ENCODE results near the gene NGEF.
"Not testable (repeated sequence)": the region's sequence is repeated elsewhere in the genome, so short reads cannot be mapped to it uniquely, and the experiment has no call there.

Gene NGEF

GRCh38 chr2:233021771-233022170 is 8.7 kb upstream of the NGEF start:
- H3K27me3 ChIP-seq (ENCODE audit: low read length) = no peaks in the 10 kb centered on the region
- no peaks in the 10 kb centered on the region for H3F3A ChIP-seq (ENCODE audit: insufficient read depth)
- H3K36me3 ChIP-seq (ENCODE audit: low read length) = no peaks in the 10 kb centered on the region
- no peak overlapping the region for H2AFZ ChIP-seq (ENCODE audit: low read depth, low read length, severe bottlenecking)
- H3K27ac ChIP-seq (ENCODE audit: low read depth, low read length) = no peak overlapping the region
- no peaks in the 10 kb centered on the region for H3K9me3 ChIP-seq (ENCODE audit: insufficient read depth, low read length)
- H3K79me2 ChIP-seq (ENCODE audit: insufficient read depth, low read length) = no peaks in the 10 kb centered on the region
- no peak overlapping the region for H3K9ac ChIP-seq (ENCODE audit: low read length)
- H3K4me3 ChIP-seq (ENCODE audit: insufficient read depth, low read length, poor library complexity, severe bottlenecking) = no peak overlapping the region
- H3K9me2 ChIP-seq (replicated peaks; ENCODE audit: insufficient read depth, low read length) = no peaks in the 10 kb centered on the region
- no peak overlapping the region for H3K4me2 ChIP-seq (ENCODE audit: low read depth, low read length, poor library complexity, severe bottlenecking)
- TF ChIP-seq CTCF (IDR thresholded peaks at IDR 0.05; ENCODE audit: insufficient read depth, low read length, poor library complexity, severe bottlenecking) (no peak), EZH2phosphoT487 (conservative IDR thresholded peaks at IDR 0.05; ENCODE audit: low read length) (no peak)
- H4K20me1 ChIP-seq (ENCODE audit: low read depth, low read length) = no peaks in the 10 kb centered on the region

GRCh38 chr2:233020454-233020853 is 7.4 kb upstream of the NGEF start:
- H3K9me3 ChIP-seq (ENCODE audit: insufficient read depth, low read length) = no peaks in the 10 kb centered on the region
- H3K79me2 ChIP-seq (ENCODE audit: insufficient read depth, low read length) = no peaks in the 10 kb centered on the region
- no peaks in the 10 kb centered on the region for H3K27me3 ChIP-seq (ENCODE audit: low read length)
- no peaks in the 10 kb centered on the region for H3K9me2 ChIP-seq (replicated peaks; ENCODE audit: insufficient read depth, low read length)
- H3K27ac ChIP-seq (ENCODE audit: low read depth, low read length) = no peak overlapping the region
- H3K4me2 ChIP-seq (ENCODE audit: low read depth, low read length, poor library complexity, severe bottlenecking) = no peak overlapping the region
- no peak overlapping the region for H3K9ac ChIP-seq (ENCODE audit: low read length)
- no peak overlapping the region for H3K4me3 ChIP-seq (ENCODE audit: insufficient read depth, low read length, poor library complexity, severe bottlenecking)
- no peaks in the 10 kb centered on the region for H3K36me3 ChIP-seq (ENCODE audit: low read length)
- H4K20me1 ChIP-seq (ENCODE audit: low read depth, low read length) = no peaks in the 10 kb centered on the region
- no peak overlapping the region for H2AFZ ChIP-seq (ENCODE audit: low read depth, low read length, severe bottlenecking)
- no peak for TF ChIP-seq CTCF (IDR thresholded peaks at IDR 0.05; ENCODE audit: insufficient read depth, low read length, poor library complexity, severe bottlenecking)
- no peak for TF ChIP-seq EZH2phosphoT487 (conservative IDR thresholded peaks at IDR 0.05; ENCODE audit: low read length)
- no peaks in the 10 kb centered on the region for H3F3A ChIP-seq (ENCODE audit: insufficient read depth)

GRCh38 chr2:233019610-233020009 is 6.6 kb upstream of the NGEF start:
- H3K4me3 ChIP-seq (ENCODE audit: insufficient read depth, low read length, poor library complexity, severe bottlenecking); H2AFZ ChIP-seq (ENCODE audit: low read depth, low read length, severe bottlenecking); H4K20me1 ChIP-seq (ENCODE audit: low read depth, low read length); H3K9me2 ChIP-seq (replicated peaks; ENCODE audit: insufficient read depth, low read length); H3K79me2 ChIP-seq (ENCODE audit: insufficient read depth, low read length); H3K27me3 ChIP-seq (ENCODE audit: low read length); H3K36me3 ChIP-seq (ENCODE audit: low read length); H3F3A ChIP-seq (ENCODE audit: insufficient read depth); H3K9me3 ChIP-seq (ENCODE audit: insufficient read depth, low read length); H3K27ac ChIP-seq (ENCODE audit: low read depth, low read length); H3K9ac ChIP-seq (ENCODE audit: low read length); H3K4me2 ChIP-seq (ENCODE audit: low read depth, low read length, poor library complexity, severe bottlenecking): not testable (repeated sequence)

GRCh38 chr2:233017947-233018346 is 4.9 kb upstream of the NGEF start:
- Histone ChIP-seq H3K9me3 (ENCODE audit: insufficient read depth, low read length) (no peaks in the 10 kb centered on the region), H3K4me2 (ENCODE audit: low read depth, low read length, poor library complexity, severe bottlenecking) (no peak overlapping the region)

More at GRCh38 chr2:233017947-233018346, 4.9 kb upstream of the NGEF start:
- no peaks in the 10 kb centered on the region for H4K20me1 ChIP-seq (ENCODE audit: low read depth, low read length)
- no peaks in the 10 kb centered on the region for H3K79me2 ChIP-seq (ENCODE audit: insufficient read depth, low read length)
- H3K36me3 ChIP-seq (ENCODE audit: low read length) = no peaks in the 10 kb centered on the region
- no peak overlapping the region for H3K9ac ChIP-seq (ENCODE audit: low read length)
- no peaks in the 10 kb centered on the region for H3F3A ChIP-seq (ENCODE audit: insufficient read depth)
- H3K9me2 ChIP-seq (replicated peaks; ENCODE audit: insufficient read depth, low read length) = no peaks in the 10 kb centered on the region
- no peaks in the 10 kb centered on the region for H3K27me3 ChIP-seq (ENCODE audit: low read length)
- no peak overlapping the region for H2AFZ ChIP-seq (ENCODE audit: low read depth, low read length, severe bottlenecking)
- no peak overlapping the region for H3K4me3 ChIP-seq (ENCODE audit: insufficient read depth, low read length, poor library complexity, severe bottlenecking)
- TF ChIP-seq CTCF (IDR thresholded peaks at IDR 0.05; ENCODE audit: insufficient read depth, low read length, poor library complexity, severe bottlenecking) (no peak), EZH2phosphoT487 (conservative IDR thresholded peaks at IDR 0.05; ENCODE audit: low read length) (no peak)
- no peak overlapping the region for H3K27ac ChIP-seq (ENCODE audit: low read depth, low read length)

All from SU-DHL-6 (cell line).